ENCODE results near the gene JAM3. TPM values are rescaled to one million over a fixed set of nuclear protein-coding genes. Genes with fewer than 3 reads are reported as not detected.

The JAM3 gene
- total and polyA plus RNA-seq, 9 of the 15 experiments (the other 6 are each of a cell fraction or from before 2014, with no cell fraction given): 0.22 to 0.76 (median 0.40) TPM

DNA sequence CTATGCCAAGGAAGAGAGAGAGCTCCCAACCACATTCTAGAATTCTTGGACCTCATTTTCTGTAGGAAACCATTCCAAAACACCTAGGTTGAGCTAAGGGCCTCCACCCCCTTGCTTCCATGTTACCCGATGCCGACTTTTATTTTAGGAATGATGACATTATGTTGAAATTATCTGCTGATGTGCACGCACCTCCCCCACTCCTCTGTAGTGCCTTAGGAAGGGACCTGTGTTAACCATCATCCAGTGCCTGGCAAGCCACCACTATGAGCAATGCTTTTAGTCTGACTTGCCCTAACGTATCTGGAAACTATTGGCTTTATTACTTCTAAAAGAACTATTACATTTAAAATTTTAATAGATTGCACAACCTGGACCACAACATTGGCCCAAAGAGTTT, 112.8 kb downstream of the JAM3 start:
- Histone ChIP-seq H3K79me2 (ENCODE audit: control insufficient read depth, insufficient read depth, low read length) (no peaks in the 10 kb centered on the region), H3K4me2 (ENCODE audit: insufficient read depth, low read length) (no peak overlapping the region), H3K4me1 (replicated peaks in 1 of 2; ENCODE audit: control insufficient read depth in 2 of 2, insufficient read depth in 2 of 2, low read length in 2 of 2) (no peaks in the 10 kb centered on the region), H3K27me3 (ENCODE audit: control insufficient read depth in 2 of 2, insufficient read depth in 2 of 2, low read length in 2 of 2) (no peaks in the 10 kb centered on the region), H3K9me3 (replicated peaks; ENCODE audit: control insufficient read depth, insufficient read depth, low read depth, low read length) (no peaks in the 10 kb centered on the region), H3K9me1 (ENCODE audit: control insufficient read depth, insufficient read depth, low read length) (no peaks in the 10 kb centered on the region), H4K20me1 (replicated peaks; ENCODE audit: control insufficient read depth, insufficient read depth, low read length) (no peaks in the 10 kb centered on the region), H2AFZ (ENCODE audit: low read depth, low read length) (no peak overlapping the region), H3K36me3 (ENCODE audit: control insufficient read depth, insufficient read depth, low read length) (peaks cover 93% of the 10 kb centered on the region), H3K27ac (ENCODE audit: extremely low read depth, low read depth, low read length) (no peak overlapping the region), H3K4me3 (no peak overlapping the region), H3K9ac (ENCODE audit: insufficient read depth in 1 of 2, low read depth in 2 of 2, low read length in 2 of 2) (no peak overlapping the region)
- no peak for ATAC-seq
- TF ChIP-seq, protein P1, sequence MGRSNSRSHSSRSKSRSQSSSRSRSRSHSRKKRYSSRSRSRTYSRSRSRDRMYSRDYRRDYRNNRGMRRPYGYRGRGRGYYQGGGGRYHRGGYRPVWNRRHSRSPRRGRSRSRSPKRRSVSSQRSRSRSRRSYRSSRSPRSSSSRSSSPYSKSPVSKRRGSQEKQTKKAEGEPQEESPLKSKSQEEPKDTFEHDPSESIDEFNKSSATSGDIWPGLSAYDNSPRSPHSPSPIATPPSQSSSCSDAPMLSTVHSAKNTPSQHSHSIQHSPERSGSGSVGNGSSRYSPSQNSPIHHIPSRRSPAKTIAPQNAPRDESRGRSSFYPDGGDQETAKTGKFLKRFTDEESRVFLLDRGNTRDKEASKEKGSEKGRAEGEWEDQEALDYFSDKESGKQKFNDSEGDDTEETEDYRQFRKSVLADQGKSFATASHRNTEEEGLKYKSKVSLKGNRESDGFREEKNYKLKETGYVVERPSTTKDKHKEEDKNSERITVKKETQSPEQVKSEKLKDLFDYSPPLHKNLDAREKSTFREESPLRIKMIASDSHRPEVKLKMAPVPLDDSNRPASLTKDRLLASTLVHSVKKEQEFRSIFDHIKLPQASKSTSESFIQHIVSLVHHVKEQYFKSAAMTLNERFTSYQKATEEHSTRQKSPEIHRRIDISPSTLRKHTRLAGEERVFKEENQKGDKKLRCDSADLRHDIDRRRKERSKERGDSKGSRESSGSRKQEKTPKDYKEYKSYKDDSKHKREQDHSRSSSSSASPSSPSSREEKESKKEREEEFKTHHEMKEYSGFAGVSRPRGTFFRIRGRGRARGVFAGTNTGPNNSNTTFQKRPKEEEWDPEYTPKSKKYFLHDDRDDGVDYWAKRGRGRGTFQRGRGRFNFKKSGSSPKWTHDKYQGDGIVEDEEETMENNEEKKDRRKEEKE (IDR thresholded peaks at IDR 0.05; ENCODE audit: borderline replicate concordance in 1 of 2, control insufficient read depth in 1 of 2, low read depth in 2 of 2, low read length in 1 of 2): no peak
- no peak for TF ChIP-seq RBBP5 (IDR thresholded peaks at IDR 0.05; ENCODE audit: borderline replicate concordance, insufficient read depth, low read length, poor library complexity, severe bottlenecking)
- TF ChIP-seq HDAC2 (IDR thresholded peaks at IDR 0.05): no peak
- no peak for TF ChIP-seq RBFOX2 (IDR thresholded peaks at IDR 0.05; ENCODE audit: low read depth, low read length)
- TF ChIP-seq NFRKB (IDR thresholded peaks at IDR 0.05; ENCODE audit: low read depth): no peak
- TF ChIP-seq, protein P2, sequence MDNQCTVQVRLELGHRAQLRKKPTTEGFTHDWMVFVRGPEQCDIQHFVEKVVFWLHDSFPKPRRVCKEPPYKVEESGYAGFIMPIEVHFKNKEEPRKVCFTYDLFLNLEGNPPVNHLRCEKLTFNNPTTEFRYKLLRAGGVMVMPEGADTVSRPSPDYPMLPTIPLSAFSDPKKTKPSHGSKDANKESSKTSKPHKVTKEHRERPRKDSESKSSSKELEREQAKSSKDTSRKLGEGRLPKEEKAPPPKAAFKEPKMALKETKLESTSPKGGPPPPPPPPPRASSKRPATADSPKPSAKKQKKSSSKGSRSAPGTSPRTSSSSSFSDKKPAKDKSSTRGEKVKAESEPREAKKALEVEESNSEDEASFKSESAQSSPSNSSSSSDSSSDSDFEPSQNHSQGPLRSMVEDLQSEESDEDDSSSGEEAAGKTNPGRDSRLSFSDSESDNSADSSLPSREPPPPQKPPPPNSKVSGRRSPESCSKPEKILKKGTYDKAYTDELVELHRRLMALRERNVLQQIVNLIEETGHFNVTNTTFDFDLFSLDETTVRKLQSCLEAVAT (IDR thresholded peaks at IDR 0.05): no peak
- TF ChIP-seq POLR2H (tag; IDR thresholded peaks at IDR 0.05; ENCODE audit: low read depth): no peak
- no peak for TF ChIP-seq DACH1 (IDR thresholded peaks at IDR 0.05; ENCODE audit: partially characterized antibody)
- no peak for TF ChIP-seq ETV1 (tag; conservative IDR thresholded peaks at IDR 0.05; ENCODE audit: low read depth)
- TF ChIP-seq SMARCB1 (IDR thresholded peaks at IDR 0.05; ENCODE audit: insufficient read length, low read depth): no peak
- CTCF ChIA-PET (ENCODE audit: low intra/inter-chr PET ratio): no interaction called here
- WGBS (ENCODE audit: insufficient coverage, low coverage, missing lambda C conversion rate): 85% methylated on average over 2 of the region's 4 CpGs
- no peak for FAIRE-seq
- in situ Hi-C loops (cut with MboI): no loop called here
- no TSS peak for BruUV-seq (replicated peaks)
- DNase-seq (ENCODE audit: extremely low read depth in 1 of 4, low spot score in 3 of 4): no peak
- POLR2A ChIA-PET: interaction anchor here (0.7 kb wide), 1 partner anchor 821 kb away, joined by 3 read pairs; no protein-coding TSS in a partner anchor
- intact Hi-C loops (cut with micrococcal nuclease): no loop called here
